Fibroblast of skin of back (primary cell): Measurements from ENCODE around the gene CFAP74.
A peak's percentile ranks its signal among the peaks of the same experiment; 100 is the strongest.

Source experiments
- DNase-seq: peaks from one replicate; pipeline ENCODE4 v3.0.0-alpha.2; 2013

CFAP74 gene

DNA sequence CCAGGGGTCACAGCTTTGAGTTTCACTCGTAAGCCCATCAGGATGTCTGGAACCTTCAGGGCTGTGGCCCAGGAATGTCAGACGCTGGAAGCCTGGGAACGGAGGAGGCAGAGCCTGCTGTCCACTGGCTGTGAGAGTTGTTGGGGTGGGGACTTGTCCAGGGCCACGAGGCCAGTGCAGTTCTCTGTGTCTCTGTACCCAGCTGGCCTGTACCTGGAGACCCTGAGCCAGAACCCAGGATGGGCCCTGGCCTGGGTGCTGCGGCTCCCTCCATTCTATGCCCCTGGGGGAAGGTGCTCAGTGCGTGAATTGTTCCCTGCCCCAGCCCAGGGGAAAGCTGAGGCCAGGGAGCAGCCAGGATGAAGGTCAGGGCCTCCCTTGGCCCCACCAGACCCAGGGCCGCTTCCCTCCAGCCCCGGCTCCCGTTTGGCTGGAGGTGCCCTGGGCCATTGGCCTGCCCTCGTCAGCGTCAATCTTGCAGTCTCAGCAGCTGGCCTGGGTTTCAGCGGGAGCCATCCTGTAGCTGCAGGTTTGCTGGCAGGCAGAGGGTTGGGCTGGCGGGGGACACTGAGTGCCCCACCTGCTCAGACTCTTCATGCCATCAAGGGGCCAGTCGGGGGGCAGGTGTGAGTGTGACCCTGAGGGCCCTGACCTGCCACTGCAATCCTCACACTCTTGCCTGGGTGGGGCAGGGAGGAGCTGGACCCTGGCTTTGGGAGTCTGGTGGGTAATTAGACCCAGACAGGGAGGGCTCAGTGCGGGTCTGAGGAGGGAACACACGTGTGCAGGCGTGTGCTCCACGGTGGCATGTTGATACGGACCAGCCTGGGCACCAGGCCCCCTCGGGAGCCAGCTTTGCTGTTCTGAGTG lies 89.2 kb downstream of the CFAP74 start:
- no peak for DNase-seq

DNA sequence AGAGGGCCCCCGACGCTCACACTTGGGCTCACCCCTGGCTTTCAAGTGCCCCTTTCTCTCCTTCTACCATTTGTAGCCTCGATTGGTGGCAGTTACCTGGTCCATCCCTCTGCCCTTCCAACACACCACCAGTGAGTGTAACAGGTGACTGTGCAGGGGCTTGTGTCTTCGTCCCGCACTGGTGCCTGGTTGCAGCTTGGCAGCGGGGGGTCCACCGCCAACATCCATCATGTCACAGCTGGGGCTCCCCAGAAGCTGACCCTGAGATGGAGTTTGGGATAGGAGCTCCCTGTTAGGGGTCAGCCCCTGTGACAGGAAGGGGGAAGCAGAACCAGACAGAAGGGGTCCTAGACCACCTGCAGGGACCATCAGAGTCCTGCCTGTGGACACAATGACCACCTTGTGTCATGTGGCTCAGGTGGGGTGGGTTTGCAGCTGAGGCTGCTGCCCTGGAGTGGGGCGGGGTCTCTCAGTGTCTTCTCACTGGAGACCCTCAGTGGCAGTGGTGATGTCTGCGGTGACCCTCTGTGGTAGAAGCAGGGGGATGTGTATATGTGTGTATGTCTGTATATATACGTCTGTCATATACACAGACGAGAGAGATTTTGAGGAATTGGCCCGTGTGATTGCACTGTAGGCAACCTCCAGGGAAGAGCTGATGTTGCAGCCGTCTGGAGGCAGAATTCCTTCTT lies 92.1 kb downstream of the CFAP74 start:
- DNase-seq = no peak

DNA sequence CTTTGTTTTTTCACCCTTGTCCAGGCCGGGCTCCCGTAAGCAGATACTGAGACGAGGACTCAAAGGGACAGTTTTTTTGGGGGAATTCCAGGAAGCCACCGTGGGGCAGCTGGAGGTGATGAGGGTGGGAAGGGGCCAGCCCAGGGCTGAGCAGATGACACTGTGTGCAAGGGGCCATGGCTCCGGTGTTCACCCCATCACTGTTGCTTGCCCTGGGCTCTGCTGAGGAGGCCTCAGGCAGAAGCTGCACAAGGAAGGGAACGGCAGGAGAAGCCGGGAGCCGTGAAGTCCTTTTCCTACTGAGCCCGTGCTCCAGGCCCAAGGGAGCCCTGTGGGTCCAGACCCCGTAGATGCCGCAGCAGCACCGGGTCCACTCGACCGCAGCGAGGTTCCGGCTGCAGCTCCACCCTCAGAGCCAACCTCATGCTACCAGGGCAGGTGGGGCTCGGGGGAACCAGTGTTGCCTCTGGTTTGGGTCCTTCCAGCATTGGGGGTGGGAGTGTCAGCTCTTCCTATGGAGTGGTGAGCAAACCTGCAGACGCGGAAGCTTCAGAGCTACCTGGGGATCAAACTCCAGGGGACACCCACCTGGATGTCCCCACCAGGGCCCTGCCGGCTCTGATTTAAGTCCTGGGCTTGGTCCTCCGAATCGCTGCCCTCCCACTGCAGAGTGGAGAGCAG lies 92.8 kb downstream of the CFAP74 start:
- DNase-seq = no peak

DNA sequence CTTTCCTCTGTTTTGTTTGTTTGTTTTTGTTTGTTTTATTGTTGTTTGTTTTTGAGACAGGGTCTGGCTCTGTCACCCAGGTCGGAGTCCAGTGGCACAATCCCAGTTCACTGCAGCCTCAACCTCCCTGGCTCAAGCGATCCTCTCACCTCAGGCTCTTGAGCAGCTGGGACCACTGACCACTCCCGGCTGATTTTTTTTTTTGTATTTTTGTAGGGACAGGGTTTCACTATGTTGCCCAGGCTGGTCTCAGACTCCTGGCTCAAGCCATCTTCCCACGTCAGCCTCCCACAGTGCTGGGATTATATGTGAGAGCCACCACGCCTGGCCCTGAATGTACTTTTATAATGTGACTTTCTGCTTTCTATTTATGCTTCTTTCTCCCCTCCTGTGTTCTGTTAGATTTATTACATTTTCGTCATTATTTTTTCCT lies 93.5 kb downstream of the CFAP74 start:
- DNase-seq = no peak

DNA sequence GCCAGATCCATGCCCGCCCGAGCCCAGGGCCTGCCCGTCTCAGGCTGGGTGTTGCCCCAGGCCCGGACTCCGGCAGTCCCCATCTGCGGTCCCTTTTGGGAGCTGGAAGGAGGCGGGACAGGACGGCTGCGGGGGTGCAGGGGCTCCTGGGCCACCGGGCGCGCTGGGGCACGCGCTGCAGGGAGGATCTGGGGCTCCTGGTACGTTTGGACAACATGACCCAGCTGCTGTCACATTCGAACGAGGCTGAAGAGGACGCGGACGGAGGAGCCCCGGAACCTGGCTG lies 95.1 kb downstream of the CFAP74 start:
- DNase-seq = no peak

DNA sequence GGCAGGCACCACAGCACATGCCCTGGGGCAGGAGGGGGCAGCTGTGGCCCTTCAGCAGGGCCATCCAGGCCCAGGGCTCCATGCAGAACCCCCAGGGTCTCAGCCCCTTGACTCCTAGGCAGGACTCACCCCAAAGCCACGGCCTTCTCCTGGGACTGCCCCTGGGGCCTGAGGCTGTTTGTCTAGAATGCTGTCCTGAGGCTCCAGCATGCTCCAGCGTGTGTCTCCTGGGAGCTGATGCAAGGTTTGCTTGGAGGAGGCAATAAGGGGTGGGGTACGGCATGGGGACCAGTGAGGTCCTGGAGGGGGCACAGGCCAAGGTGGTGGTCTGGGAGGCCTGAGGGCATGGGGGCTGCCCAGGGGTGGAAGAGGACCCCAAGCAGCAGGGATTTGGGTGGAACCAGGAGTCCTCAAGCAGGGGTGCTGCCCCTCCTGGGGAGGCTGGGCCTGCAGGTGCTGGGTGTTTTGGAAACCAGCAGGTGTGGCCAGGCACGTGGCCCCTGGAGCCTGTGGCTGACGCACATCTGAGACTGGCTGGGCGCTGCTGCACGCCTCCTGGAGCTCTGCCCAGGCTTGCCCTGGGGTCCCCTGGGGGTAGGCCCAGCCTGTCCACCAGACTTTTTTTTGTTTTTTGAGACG lies 96.4 kb downstream of the CFAP74 start:
- DNase-seq = peak; percentile 53

DNA sequence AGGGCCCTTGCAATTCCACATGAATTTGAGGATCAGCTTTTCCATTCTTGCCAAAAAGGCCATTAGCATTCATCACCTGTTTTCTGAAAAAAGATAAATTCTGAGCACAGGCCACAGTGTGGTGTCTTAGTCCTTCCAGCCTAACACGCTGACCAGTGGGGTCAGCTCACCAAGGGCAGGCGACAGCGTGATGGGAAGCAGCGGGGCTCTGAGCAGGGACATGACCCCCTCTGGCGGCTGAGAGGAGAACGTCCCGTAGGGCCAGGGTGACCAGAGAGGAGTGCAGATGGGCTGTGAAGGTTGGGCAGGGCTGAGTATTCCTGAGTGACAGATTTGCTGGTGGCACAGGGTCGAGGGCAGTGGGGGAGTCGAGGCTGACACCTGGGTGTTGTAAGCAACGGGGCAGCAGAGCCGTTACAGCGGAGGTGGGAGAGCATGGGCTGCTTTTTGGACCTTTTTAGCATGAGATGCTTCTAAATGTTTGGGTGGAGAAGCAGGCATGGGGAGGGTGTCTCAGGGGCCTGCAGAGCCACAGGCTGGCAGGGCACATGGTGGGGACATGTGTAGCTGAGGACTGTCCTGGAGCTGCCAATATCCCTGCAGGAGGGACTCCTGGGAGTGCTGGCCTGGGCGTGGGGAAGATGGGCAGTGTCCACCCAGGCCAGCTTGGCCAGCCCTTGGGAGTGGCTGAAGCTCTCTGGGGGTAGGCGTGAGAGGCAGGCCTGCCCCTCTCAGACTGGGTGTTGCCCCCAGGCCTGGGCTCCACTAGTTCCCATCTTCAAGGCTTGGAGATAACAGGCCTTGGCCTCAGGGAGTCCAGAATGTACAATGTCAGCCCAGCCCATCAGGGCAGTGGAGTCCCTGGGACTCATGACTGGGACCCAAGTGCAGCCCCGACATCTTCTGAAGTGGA lies 97.1 kb downstream of the CFAP74 start:
- peak; percentile 75 for DNase-seq

DNA sequence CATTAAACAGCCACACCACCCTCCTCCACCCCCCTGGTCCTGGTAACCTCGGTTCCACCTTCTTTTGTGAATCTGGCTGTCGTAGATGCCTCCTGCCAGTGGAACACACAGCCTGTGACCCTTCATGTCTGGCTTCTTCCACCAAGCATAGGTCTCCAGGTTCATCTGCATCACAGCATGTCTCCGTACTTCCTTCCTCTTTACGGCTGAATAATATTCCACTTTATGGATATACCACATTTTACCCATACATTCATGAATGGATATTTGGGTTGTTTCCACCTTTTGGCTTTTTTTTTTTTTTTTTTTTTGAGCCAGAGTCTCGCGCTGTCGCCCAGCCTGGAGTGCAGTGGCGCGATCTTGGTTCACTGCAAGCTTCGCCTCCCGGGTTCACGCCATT lies 100.4 kb downstream of the CFAP74 start:
- DNase-seq = no peak

DNA sequence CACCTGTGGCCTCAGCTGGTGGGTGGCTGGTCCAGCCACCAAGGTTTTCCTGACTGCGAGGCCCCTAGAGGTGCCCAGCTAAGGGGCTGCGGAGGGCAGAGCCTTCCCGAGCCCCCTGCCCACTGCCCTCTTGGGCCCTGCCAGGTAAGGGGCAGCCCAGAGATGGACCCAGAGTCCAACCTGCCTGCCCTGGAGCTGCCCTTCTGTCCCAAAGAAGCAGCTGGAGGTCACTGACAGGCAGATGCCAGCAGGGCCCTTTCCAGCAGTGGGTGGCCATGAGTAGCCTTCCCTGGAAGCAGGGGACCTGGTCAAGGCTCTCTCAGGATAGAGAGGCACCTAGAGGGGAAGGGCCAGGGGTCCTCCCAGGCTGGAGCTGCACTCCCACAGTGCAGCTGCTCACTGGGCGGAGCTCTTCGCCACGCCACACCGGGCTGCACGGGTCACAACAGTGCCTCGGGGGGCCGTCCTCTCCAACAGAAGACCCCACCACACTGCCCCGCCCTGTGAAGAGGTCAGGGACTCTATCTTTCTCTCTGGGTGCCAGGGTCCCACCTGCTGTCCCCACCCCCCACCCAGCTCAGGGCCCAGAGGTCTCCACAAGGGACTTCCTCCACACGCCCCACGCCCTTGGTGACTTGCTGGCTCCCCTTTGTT lies 101.8 kb downstream of the CFAP74 start:
- DNase-seq = no peak

DNA sequence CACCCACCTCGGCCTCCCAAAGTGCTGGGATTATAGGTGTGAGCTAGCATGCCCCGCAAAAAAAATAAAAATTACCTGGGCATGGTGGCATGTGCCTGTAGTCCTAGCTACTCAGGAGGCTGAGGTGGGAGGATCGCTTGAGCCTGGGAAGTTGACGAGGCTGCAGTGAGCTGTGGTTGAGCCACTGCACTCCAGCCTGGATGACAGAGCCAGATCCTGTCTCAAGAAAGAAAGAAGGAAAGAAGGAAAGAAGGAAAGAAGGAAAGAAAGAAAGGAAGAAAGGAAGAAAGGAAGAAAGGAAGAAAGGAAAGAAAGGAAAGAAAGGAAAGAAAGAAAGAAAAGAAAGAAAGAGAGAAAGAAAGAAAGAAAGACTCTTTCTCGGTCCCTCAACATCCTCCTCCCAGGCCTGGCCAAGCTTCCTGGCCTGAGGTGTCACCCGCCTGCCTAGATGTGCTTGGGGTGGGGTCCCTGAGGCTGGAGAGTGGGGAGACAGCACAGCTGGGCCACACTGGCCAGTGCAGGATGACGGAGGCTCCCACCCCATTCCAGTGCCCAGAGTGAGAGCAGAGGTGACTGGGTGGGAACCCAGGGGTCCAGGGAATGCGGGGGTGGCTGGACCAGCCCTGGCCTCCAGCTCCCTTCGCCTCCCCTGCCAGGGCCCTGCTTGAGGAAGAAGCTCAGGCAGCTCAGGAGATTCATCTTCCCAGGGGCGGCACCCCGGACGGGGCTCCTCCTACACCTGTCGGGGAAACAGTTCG lies 102.5 kb downstream of the CFAP74 start:
- no peak for DNase-seq

DNA sequence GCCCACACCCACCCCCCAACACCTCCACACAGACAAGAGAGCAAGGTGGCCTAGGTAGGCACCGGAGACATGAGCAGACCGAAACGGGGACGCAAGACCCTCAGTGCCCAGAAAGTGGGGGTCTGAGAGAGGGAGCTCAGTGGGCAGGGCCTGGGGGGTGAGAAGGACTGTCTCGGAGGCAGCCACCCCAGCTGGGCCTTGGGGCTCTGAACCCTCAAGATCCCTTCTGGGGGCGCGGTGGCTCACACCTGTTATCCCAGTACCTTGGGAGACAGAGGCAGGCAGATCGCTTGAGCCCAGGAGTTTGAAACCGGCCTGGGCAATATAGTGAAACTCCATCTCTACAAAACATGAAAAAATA lies 103.6 kb downstream of the CFAP74 start:
- DNase-seq = no peak

DNA sequence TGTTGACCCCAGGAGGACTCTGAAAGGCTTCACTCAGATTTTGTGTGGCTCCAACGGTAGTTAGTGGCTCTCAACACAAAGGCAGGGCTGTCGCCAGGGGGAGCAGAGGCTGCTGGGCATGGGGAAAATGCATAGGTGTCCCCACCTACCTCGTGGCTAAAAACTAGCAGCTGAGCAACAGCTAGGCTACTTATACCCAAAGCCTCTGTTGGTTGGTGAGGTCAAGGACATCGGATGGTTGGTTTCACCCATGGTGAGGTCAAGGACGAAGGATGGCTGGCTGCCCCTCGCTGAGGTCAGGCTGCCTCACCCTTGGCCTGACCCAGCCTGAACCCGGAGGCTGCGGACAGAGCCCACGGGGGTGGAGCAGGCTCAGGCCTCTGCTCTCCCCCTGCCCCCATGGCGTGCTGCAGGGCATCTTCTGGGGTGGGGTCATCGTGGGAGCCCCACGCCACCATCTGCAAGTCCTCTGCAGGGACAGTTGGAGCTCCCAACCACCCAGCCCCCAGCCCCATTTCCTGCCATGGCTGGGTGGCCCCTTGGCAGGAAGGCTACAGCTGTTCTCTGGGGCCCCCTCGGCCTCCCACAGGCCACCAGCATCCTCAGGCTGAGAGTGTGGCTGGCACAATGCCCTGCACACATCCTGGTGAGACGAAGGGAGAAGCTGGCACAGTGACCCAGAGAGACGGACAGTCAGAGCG lies 104.2 kb downstream of the CFAP74 start:
- DNase-seq = no peak

DNA sequence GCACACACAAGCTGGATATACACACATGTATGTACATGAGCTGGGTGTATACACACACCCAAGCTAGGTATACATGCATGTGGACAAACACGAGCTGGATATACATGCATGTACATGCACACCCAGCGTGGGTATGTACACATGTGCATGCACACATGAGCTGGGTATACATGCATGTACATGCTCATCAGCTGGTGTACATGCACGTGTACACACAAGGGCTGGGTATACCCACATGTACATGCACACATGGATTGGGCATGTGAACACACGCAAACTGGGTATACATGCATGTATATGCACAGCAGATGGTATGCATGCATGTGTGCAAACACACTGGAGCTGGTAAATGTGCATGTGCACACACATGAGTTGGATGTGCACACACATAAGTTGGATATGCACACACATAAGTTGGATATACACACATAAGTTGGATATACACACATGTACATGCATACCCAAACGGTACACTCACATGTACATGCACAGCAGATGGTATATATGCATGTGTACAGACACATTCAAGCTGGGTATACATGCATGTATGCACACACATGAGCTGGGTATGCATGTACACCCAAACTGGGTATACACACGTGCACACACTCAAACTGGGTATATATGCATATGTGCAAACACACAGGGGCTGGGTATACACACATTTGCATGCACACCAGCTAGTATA lies 105.2 kb downstream of the CFAP74 start:
- DNase-seq = no peak

DNA sequence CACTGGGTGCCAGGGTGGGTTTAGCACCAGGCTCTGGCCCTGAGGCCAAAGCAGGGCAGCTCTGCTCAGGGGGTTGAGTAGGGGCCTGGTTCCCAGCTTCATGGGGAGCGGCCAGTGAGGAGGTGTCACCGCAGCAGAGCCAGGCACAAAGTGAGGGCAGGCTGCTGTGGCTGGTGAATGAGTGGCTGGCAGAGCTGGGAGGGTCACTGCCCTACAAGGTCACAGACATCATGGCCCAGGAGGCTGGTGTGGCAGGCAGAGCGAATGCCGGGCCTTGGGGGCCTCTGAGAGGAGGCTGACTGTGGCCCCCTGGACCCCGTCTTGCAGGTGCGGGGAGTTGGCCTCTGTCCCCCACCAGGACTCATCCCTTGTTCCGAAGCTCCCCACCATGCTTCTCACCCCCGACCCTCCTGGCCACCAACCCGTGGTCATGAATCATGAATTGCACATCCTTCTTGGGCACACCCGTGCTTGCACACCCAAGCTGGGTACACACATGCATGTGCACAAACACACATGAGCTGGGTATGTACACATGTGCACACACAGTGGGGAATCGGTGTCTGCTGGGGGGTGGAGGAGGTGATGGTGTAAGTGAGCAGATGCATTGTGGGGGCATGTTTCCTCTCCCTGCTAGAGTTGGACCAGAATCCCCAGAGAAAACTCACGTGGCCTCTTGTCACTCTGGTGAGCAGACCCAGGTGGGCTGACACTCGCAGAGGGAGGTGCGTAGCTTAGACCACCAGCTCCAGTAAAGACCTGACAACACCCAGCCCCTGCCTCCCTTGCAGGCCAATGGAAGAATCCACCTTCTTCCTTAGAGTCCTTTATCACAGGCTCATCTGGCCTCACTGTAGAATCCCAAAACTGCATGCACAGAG lies 107.9 kb downstream of the CFAP74 start:
- no peak for DNase-seq

DNA sequence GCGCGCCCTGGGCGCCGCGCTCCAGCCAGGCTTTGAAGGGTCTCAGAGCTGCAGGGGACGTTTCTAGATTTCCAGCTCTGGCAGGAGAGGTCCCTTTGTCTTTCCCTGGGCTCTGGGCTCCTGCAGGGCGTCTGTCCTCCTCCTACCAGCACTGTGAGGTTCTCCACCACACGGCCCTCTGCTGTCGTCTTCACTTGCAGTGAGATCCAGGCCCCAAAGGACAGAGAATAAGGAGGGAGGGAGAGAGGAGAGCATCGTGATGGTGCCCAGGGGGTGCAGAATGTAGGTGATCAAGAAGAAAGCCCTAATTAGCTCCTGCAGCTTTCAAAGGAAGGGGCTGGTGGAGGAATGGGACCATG lies 108.5 kb downstream of the CFAP74 start:
- no peak for DNase-seq

DNA sequence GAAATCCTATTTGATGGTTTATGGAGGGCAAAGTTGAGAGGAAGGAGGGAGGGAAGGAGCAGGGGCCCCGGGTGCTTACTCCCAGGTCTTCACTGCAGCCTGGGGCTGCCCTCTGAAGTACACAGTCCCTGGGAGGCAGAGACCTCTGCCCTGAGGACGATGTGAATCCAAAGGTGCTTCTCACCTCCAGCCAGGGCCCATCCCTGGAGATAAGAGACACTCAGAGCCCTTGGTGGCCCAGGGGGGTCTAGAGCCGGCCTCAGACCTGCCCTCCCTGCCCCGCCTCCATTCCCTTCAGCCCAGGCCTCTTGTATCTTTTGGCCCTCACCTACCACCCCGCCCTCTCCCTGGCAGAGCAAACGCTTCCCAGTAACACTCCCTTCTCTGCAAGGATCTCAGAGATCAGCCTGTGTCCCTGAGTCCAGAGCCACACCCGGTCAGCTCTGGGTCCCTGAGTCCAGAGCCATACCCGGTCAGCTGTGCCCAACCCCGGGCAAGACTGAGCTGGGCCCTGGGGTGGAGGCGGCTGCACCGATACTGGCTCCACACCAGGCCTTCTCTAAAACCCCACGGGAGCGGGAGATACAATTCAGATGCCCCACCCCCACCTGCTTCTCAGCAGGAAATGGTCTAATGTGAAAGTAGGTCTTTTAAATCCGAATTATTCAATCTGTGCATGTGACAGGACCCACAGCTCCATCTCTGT lies 109.1 kb downstream of the CFAP74 start:
- no peak for DNase-seq

DNA sequence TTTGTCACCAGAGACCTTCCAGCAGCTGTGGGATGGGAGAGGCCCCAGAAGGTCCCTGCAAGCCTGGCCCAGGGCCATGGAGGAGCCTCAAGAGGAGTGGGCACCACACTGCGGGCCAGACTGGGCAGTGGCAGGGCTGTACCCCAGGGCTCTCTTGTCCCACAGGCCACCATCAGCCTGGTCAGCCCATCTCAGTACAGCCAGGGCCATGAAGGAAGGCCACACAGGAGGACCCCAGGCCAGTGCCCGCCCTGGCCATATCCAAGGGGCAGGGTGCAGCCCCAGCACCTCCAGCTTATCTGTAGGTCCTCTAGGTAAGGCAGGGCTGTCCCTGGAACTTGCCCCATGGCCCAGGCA lies 109.6 kb downstream of the CFAP74 start:
- no peak for DNase-seq
